GM23248 (cell line): ENCODE data around the gene PARVB. TPM values are rescaled to one million over a fixed set of nuclear protein-coding genes. Genes with fewer than 3 reads are reported as not detected.

Source experiments
- DNase-seq: peaks from one replicate; pipeline ENCODE4 v3.0.0-alpha.2; 2015
- H2AFZ ChIP-seq: fragments of 200-600 bp; sonication (generic); 2 replicates; pipeline ENCODE4 v1.6.1; 2016; ENCODE audit warnings: antibody characterized with exemption
- H3F3A ChIP-seq: fragments of 200-600 bp; sonication (generic); 2 replicates; pipeline ENCODE4 v1.6.1; 2016; ENCODE audit warnings: mild to moderate bottlenecking, antibody characterized with exemption, mixed run types; ENCODE audit not compliant: insufficient read depth
- H3K27ac ChIP-seq: fragments of 200-600 bp; sonication (generic); 2 replicates; pipeline ENCODE4 v1.5.1; 2016; ENCODE audit warnings: mild to moderate bottlenecking
- H3K27me3 ChIP-seq: fragments of 200-600 bp; sonication (generic); replicated peaks from 2 replicates; pipeline ENCODE4 v1.6.1; 2016; ENCODE audit warnings: mild to moderate bottlenecking; ENCODE audit not compliant: insufficient read depth
- H3K36me3 ChIP-seq: fragments of 200-600 bp; sonication (generic); 2 replicates; pipeline ENCODE4 v1.6.1; 2016; ENCODE audit warnings: low read depth, mild to moderate bottlenecking
- H3K4me1 ChIP-seq: fragments of 200-600 bp; sonication (generic); 2 replicates; pipeline ENCODE4 v1.6.1; 2016; ENCODE audit warnings: mild to moderate bottlenecking; ENCODE audit not compliant: insufficient read depth
- H3K4me2 ChIP-seq: fragments of 200-600 bp; sonication (generic); one replicate; pipeline ENCODE4 v1.6.1; 2016; ENCODE audit warnings: mild to moderate bottlenecking; ENCODE audit not compliant: unreplicated experiment
- H3K4me3 ChIP-seq: fragments of 200-600 bp; sonication (generic); 2 replicates; pipeline ENCODE4 v1.5.1; 2016; ENCODE audit warnings: mild to moderate bottlenecking
- H3K79me2 ChIP-seq: fragments of 200-600 bp; sonication (generic); 2 replicates; pipeline ENCODE4 v1.6.1; 2016; ENCODE audit warnings: mild to moderate bottlenecking; ENCODE audit not compliant: insufficient read depth
- H3K9ac ChIP-seq: fragments of 200-600 bp; sonication (generic); 2 replicates; pipeline ENCODE4 v1.6.1; 2016; ENCODE audit warnings: mild to moderate bottlenecking
- H3K9me2 ChIP-seq: fragments of 200-600 bp; sonication (generic); 2 replicates; pipeline ENCODE4 v1.6.1; 2016; ENCODE audit warnings: mixed run types, mild to moderate bottlenecking, moderate library complexity; ENCODE audit not compliant: insufficient read depth
- H3K9me3 ChIP-seq: fragments of 200-600 bp; sonication (generic); one replicate; pipeline ENCODE4 v1.6.1; 2017; ENCODE audit warnings: low read depth
- H4K20me1 ChIP-seq: fragments of 200-600 bp; sonication (generic); 2 replicates; pipeline ENCODE4 v1.6.0; 2016; ENCODE audit not compliant: insufficient read depth
- EZH2 ChIP-seq: fragments of 200-600 bp; sonication (generic); IDR thresholded peaks from 2 replicates; pipeline ENCODE4 v1.6.1; 2018; ENCODE audit warnings: antibody characterized with exemption, mild to moderate bottlenecking; ENCODE audit not compliant: insufficient read depth, poor library complexity, severe bottlenecking
- EZH2phosphoT487 ChIP-seq: fragments of 200-600 bp; sonication (generic); IDR thresholded peaks from 2 replicates; pipeline ENCODE4 v1.6.1; 2018; ENCODE audit warnings: antibody characterized with exemption, moderate library complexity, mild to moderate bottlenecking, low read depth; ENCODE audit not compliant: insufficient read depth
- WGBS, 2 experiments: methylation state at CpG; one replicate each; pipeline ENCODE4 v1.1.6; 2015 to 2017; ENCODE audit warnings: low lambda C conversion rate in 2 of 2, low coverage in 1 of 2; ENCODE audit errors: missing lambda C conversion rate in 2 of 2; 5-methylcytosine and 5-hydroxymethylcytosine counted together
- in situ Hi-C: fragments of 300-500 bp; cut with MboI; formaldehyde crosslinking; loops from 2 replicates; pipeline ENCODE4 v1.15.0; 2020
- polyA plus RNA-seq: library from polyadenylated mRNA; unstranded; fragments of >200 nt; fragmentation: Nextera tagmentation; extraction: Ambion mirVana; gene quantifications from 2 replicates; pipeline ENCODE4 v1.2.1, GENCODE V29; 2016
- total RNA-seq: library from RNA; depleted of rRNA; stranded (reverse); fragments of >200 nt; shearing (Covaris generic); gene quantifications from 2 replicates; pipeline ENCODE4 v1.2.3, GENCODE V29; 2014

Gene PARVB
- total and polyA plus RNA-seq, 2 experiments from 2014 or later, result 52.6 to 141 TPM

DNA sequence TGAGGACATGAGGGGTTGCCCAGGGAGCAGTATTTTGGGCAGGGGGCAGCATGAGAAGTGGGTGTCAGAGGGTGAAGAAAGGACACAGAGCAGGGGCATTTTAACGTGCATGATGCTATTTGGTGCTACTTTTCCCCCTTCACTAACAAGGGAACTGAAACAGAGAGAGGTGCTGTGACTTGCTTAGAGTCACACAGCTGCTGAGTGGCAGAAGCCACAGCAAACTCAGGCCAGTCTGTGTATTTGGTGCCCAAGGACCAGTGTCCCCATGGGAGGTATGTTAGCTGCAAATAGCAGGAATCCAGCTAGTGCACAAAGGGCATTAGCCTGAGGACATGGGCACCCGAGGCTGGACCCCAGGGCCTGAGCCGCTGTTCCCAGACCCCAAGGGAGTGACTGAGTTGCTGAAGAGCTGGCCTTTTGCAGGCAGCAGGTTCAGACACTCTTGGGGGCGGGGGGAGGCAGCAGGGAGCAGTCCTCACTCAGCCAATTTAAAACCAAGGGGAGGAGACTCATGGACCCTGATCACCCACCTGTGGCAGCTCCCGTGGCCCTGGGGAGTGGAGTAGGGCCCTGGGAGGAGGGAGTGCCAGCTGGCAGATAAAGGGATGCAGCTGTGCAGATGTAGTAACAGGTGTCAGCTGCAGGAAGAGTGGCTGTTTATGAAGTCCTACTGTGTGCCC, 171.2 kb downstream of the PARVB start:
- H3K27ac ChIP-seq, result no peak overlapping the region
- H3K4me2 ChIP-seq, result no peak overlapping the region
- in situ Hi-C loops, result no loop called here
- peaks cover 6% of the 10 kb centered on the region for H3K27me3 ChIP-seq
- no peaks in the 10 kb centered on the region for H3K9me3 ChIP-seq
- no peaks in the 10 kb centered on the region for H3K79me2 ChIP-seq
- no peaks in the 10 kb centered on the region for H3K9me2 ChIP-seq
- no peaks in the 10 kb centered on the region for H4K20me1 ChIP-seq
- DNase-seq, result no peak
- H3K36me3 ChIP-seq, result no peaks in the 10 kb centered on the region
- no peak overlapping the region for H2AFZ ChIP-seq
- H3K4me1 ChIP-seq, result no peaks in the 10 kb centered on the region
- H3K9ac ChIP-seq, result no peak overlapping the region
- H3K4me3 ChIP-seq, result no peak overlapping the region
- WGBS, 2 experiments, result 59 to 63% methylated on average over 4 to 5 of the region's 5 CpGs
- no peaks in the 10 kb centered on the region for H3F3A ChIP-seq
- no peak for TF ChIP-seq EZH2phosphoT487
- no peak for TF ChIP-seq EZH2

DNA sequence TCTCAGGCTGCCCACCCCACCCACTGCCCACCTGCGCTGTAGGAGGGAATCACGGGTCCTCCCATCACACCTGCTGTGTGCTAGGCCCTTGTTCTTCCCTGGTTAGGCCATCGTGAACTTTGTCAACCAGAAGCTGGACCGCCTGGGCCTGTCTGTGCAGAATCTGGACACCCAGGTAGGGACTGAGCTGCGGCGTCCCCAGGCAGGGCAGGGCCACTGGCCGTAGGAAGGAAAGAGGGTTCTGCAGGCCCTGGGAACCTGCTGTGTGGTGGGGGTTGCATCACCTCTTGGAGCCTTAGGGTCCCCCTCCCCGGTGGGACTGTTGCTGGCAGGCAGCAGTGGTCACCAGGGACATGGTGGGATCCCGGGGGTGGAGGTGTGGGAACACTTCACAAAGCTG, 172.1 kb downstream of the PARVB start:
- TF ChIP-seq EZH2, result no peak
- no peak for TF ChIP-seq EZH2phosphoT487
- Histone ChIP-seq H3K4me2 (no peak overlapping the region), H2AFZ (no peak overlapping the region), H3K79me2 (no peaks in the 10 kb centered on the region), H3K9me2 (no peaks in the 10 kb centered on the region), H3K9me3 (no peaks in the 10 kb centered on the region), H3F3A (no peaks in the 10 kb centered on the region), H4K20me1 (no peaks in the 10 kb centered on the region), H3K4me1 (no peaks in the 10 kb centered on the region), H3K4me3 (no peak overlapping the region), H3K9ac (no peak overlapping the region), H3K27ac (no peak overlapping the region), H3K27me3 (peaks cover 6% of the 10 kb centered on the region), H3K36me3 (no peaks in the 10 kb centered on the region)
- no peak for DNase-seq
- WGBS, 2 experiments, result 35 to 47% methylated on average over 7 to 9 of the region's 9 CpGs
- in situ Hi-C loops, result no loop called here

DNA sequence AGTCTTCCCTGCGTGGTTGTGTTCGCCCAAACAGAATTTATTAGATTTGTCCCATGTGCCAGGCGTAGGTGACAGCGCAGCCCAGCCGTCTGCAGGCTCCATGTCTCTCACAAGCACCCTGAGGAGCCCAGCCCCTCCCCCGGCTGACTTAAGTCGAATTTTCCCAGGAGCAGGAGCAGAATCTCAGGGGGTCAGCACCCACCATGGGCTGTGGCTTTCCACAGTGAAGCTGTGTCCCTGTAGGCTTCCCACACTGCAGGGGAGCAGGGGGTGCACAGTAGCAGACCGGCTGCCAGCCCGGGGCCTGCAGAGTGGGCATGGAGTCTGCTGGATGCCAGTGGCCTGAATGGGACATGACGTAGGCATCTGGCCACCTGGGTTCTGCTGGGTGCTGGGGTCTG, 172.6 kb downstream of the PARVB start:
- Histone ChIP-seq H2AFZ (no peak overlapping the region), H3K27me3 (peaks cover 6% of the 10 kb centered on the region), H3K9me3 (no peaks in the 10 kb centered on the region), H3F3A (no peaks in the 10 kb centered on the region), H3K79me2 (no peaks in the 10 kb centered on the region), H3K27ac (no peak overlapping the region), H3K4me1 (peaks cover under 1% of the 10 kb centered on the region; the same call in 1 of the 2 replicates), H3K9me2 (no peaks in the 10 kb centered on the region), H3K9ac (no peak overlapping the region), H3K36me3 (no peaks in the 10 kb centered on the region), H3K4me2 (no peak overlapping the region), H4K20me1 (no peaks in the 10 kb centered on the region), H3K4me3 (no peak overlapping the region)
- no peak for DNase-seq
- 61 to 67% methylated on average over 10 of the region's 10 CpGs for WGBS, 2 experiments
- in situ Hi-C loops, result no loop called here
- TF ChIP-seq EZH2phosphoT487 (no peak), EZH2 (no peak)

DNA sequence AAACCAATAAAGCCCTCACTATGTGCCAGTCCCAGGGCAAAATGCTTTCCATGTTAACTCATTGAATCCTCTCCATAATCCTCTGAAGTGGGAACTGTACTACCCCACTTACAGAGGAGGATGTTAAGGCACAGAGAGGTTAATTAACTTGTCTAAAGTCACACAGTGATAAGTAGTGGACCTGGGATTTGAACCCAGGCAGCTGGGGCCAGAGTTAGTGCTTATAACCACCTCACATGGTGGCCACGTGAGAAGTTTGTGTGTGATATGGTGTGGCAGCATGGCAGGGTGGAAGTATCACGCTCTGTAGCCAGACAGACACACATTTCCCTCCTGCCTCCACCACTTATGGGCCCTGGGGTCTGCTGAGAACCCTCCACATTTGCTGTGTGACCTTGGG, 173.2 kb downstream of the PARVB start:
- no peak overlapping the region for H3K27ac ChIP-seq
- no peak overlapping the region for H3K4me3 ChIP-seq
- no peak overlapping the region for H3K4me2 ChIP-seq
- no peaks in the 10 kb centered on the region for H3K36me3 ChIP-seq
- H3K4me1 ChIP-seq, result peaks cover 6% of the 10 kb centered on the region
- no peaks in the 10 kb centered on the region for H4K20me1 ChIP-seq
- DNase-seq, result no peak
- TF ChIP-seq EZH2 (no peak), EZH2phosphoT487 (no peak)
- peaks cover 6% of the 10 kb centered on the region for H3K27me3 ChIP-seq
- H3K9me2 ChIP-seq, result no peaks in the 10 kb centered on the region
- in situ Hi-C loops, result no loop called here
- no peaks in the 10 kb centered on the region for H3K9me3 ChIP-seq
- H3K9ac ChIP-seq, result no peak overlapping the region
- H2AFZ ChIP-seq, result no peak overlapping the region
- H3K79me2 ChIP-seq, result no peaks in the 10 kb centered on the region
- H3F3A ChIP-seq, result no peaks in the 10 kb centered on the region
- WGBS, 2 experiments, result 51 to 64% methylated on average over 2 of the region's 2 CpGs
